ENCODE results near the gene MYOF.

MYOF gene

DNA sequence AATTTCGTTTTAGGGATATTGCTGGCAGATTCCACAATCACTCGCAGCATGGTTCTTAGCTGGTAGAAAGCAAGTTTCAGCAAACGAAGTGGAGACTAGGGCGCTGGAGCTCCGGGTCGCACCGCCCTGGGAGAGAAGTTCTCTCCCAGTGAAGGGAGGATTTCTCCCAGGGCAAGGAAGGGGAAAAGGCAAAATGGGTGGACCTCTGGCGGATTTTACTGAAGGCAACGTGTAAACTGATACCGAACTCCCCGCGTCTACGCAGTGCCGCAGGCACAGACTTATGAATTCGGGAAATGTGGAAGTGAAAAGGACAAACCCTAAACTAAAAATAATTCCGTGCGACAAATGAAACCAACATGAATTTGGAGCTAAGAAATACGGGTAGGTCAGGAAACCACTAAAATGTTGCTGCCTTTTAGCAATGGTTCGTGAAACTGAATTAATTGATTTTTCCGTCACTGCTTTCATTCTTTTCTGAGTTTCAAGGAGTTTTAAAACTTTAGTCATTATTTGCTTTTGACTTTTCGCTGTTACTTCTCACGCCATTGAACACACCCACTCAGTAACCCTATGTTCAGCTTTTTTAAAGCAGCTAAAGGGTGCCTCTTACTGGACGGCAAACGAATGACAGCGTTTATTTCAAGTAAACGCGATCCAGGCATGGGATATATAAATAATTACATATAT is at the start of gene MYOF:
Gene MYOF (minus strand): TSS at position 190 of the 690 bp plus-strand sequence. CDS start 140 bp downstream, at position 50.
- no peak for DNase-seq

- no peak for DNase-seq
Measured at GRCh38 chr10:93518531-93518930, 36.4 kb upstream of the MYOF start.

DNA sequence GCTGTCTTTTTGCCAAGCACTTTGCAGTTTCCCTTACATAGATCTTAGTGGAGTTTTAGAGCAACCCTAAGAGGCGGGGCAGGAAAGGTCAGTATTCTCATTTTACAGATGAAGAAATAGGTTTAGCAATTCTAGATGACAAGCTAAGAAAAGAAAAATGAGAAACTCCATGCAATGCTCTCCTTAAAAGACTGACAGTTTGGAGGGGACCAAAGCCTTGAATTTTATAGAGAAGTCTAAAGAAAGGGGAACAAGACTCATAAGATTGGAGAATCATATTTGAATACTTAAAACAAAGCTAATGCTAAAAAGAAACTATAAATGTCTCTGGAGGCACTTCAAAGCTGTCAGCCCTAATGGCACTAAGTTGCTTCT is 33.9 kb upstream of the MYOF start:
- no peak for DNase-seq

DNA sequence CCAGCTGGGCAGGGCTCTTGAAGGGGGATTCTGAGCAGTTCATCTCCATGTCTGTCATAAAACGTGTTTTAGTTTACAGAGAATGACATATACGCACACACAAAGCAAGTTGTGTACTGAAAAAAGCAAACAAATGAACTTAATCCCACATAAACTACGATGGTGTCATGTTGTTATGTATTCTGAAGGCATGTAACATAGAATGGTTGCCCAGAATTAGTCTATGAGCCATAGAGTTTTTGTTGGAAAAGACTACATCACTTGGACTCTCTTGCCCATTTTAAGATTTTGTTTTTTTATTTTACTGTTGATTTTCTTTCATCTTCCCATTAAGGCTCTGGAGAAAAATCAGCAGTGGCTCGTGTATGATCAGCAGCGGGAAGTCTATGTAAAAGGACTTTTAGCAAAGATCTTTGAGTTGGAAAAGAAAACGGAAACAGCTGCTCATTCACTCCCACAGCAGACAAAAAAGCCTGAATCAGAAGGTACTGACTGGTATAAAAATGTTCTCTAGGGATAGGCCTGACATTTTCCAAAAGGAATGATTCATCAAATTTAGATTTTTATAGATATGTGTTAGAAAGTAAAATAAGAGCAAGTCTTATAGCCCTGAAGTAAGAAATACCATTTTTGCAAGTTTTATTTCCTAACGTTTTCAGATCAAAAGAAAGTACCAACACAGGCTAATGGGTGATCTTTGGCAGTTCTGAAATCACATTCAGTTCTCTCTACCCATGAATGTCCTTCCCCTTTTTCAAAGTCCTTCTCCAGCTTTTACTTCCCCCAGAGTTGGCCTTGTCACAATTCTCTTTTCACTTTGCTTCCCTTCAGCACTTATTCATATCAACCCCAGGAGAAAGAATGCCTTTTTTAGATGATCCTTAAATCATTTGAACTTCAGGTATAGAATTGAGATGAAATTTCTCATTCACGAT is 33.2 kb upstream of the MYOF start:
- DNase-seq = no peak

- peak; percentile 28 for DNase-seq
Measured at GRCh38 chr10:93514521-93514920, 32.4 kb upstream of the MYOF start.

GRCh38 chr10:93513091-93513490 is 31.0 kb upstream of the MYOF start:
- no peak for DNase-seq

GRCh38 chr10:93512565-93512964 is 30.4 kb upstream of the MYOF start:
- no peak for DNase-seq

GRCh38 chr10:93509816-93510215 is 27.7 kb upstream of the MYOF start:
- DNase-seq = no peak

DNA sequence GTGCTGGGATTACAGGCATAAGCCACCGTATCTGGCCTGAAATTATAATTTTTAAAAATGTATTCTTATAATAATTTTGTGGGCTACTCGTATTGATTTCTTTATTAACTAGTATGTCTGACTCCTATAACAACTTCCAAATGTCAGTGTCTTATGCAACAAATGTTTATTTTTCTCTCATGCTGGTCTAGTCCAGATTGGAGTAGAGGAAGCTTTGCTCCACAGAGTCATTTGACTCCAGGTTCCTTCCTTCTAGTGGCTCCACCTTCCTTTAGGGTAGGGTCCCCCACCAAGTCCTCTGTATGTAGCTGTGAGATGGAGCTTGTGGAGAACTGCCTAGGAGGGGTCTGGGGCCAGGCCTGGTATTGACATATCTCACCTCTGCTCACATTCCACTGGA is 22.9 kb upstream of the MYOF start:
- no peak for DNase-seq

DNA sequence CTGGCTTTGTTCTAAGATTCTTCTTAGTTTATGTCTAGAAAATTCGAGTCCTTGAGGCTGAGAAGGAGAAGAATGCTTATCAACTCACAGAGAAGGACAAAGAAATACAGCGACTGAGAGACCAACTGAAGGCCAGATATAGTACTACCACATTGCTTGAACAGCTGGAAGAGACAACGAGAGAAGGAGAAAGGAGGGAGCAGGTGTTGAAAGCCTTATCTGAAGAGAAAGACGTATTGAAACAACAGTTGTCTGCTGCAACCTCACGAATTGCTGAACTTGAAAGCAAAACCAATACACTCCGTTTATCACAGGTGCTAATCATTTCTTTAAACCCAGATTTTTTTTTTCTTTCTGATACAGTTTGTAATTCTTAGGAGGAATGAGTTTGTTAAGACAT is 20.9 kb upstream of the MYOF start:
- no peak for DNase-seq

DNA sequence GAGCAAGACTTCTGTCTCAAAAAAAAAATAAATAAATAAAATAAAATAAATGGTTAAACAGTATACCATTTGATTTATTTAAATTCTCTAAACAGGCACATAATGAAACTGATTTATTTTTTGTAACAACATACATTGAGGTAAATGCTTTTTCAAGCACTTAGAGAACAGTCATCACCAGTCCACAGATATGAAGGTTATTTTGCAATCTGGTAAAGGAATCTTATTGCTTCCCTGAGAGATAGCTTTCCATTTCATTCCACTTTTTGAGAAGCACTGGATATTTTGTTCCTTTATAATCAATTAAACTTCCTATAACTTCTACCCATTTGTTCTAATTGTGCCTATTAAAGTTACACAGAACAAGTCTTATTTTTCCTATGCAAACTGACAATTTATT is 19.5 kb upstream of the MYOF start:
- DNase-seq = no peak

DNA sequence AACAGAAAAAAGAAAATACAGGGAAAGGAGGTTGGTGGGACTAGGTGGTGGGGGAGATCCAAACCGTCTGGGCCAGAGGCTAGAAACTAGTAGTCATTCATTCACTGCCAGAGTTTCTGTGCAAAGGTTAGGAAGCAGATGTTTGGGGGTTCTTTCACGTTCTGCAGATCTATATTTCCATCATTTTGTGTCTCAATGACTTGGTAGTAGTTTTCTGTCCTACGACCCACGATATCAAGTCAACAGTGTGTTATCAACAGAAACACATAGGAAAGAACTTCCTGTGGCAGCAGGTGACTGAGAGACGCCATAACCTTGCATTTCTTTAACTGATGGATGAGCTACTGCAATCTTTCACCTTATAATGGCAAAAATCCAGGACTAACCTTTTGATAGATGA is 16.0 kb upstream of the MYOF start:
- DNase-seq = no peak

DNA sequence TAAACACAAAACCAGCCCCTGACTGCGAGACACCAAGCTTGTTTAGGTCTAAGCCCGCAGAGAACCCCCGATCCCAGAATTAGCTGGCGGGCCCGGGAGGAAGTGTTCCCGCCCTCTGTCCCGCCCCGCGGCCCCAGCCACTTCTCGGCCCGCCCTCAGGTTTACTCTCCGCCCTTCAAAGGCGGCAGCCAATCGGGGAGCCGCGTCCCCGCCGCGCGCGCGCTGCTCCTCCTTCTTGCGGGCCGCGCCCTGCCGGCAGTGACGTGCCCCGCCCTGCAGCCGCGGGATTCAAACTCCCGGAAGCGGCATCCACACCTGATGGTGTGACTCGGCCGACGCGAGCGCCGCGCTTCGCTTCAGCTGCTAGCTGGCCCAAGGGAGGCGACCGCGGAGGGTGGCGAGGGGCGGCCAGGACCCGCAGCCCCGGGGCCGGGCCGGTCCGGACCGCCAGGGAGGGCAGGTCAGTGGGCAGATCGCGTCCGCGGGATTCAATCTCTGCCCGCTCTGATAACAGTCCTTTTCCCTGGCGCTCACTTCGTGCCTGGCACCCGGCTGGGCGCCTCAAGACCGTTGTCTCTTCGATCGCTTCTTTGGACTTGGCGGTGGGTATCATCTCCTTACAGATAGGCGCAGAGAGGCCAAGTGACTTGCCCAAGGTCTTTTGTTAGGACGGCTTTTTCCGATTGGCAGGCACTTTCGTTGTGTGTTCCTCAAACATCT is 14.3 kb upstream of the MYOF start, which contains the start of gene CEP55:
Gene CEP55 (plus strand): TSS at position 291 of the 720 bp plus-strand sequence. CDS start 3,440 bp downstream, outside the sequence.
- DNase-seq = peak; percentile 17

DNA sequence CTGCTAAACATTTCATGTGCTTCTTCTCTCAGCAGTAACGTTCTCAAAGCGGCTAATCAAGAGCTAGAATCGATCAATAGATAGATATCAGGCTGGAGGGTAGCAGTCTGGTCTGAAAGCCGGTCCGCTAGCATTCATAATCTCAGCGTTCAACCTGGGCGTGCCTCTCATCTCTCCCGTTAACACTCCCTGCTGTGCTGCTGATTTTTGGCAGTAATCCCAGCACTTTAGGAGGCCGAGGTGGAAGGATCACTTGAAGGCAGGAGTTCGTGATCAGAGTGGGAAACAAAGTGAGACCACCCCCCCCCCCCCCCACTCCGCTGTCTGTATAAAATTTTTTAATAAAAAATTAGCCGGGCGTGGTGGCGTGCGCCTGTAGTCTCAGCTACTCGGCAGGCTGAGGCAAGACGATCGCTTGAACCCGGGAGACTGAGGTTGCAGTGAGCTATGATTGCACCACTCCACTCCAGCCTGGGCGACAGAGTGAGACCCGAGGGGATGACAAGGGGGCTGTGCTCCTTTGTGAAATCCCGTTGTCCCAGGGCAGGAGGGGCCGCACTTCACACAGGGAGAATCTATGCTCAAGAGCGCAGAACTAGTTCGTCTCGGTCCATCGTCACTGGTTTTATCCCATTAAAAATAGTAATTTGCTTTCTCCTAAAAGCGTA is 13.7 kb upstream of the MYOF start:
- no peak for DNase-seq

DNA sequence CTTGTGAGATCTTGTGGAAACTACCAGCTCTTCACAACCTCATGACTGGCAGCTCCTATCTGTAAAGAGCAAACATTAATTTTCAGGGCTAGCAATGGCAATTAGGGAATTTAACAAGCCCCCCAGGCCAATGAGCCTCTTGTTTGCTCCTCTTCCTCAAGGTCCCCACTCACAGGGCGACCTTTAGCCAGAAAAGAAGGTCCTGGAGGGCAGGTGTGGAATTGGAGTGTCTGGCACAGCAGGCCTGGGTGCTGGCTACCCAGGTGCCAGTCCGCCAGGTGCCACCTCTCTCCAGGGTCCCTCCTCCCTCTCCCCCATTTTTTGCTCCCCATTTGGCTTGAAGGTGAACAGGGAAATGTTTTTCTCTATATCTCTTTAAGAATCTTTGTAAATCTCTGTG is 12.4 kb upstream of the MYOF start:
- DNase-seq = no peak

DNA sequence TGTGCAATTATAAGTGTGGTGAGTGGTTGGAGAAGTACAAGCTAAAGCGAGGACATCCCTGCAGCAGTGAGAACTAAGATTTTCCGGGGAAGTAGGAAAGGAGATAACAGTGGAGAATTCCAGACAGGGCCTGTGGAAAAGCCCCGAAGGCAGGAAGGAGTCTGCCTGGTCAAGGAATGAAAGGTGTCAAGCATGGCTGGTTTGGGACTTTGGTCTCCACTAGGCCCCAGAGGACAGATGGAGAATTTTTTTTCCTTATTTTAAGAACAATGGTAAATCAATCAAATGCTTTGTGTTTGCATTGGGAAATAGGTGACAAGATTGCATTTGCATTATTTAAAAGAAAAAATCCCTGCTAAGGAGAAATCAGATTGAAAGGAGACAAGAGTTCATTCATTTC is 11.0 kb upstream of the MYOF start:
- no peak for DNase-seq

- DNase-seq = no peak
Measured at GRCh38 chr10:93491602-93492121, 9.5 kb upstream of the MYOF start.

GRCh38 chr10:93488956-93489528 is 6.9 kb upstream of the MYOF start:
- no peak for DNase-seq

- DNase-seq = no peak
Measured at GRCh38 chr10:93485690-93486089, 3.6 kb upstream of the MYOF start.

DNA sequence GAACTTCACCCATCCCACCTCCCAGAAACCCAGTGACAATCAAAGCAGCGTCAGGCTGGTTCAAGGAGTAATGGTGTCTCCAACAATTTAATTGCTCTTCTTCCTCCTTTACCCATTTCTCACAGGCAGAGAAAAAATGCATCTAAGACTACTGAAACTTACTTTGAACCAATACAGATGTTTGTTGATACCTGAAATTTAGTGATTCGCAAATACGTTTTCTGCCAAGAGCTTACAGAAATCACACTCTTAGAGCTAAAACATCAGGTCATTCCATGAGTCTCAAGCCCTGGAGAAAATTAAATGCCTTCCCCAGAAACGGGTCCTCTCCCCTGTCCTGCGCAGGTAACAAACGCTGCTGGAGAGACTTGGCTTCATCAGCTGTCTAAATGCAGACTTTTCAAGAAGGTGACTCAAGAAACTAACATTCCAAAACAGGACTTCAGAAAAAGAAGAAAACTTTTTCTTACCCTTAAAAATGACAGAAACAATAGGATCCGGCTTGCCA is 443 bp downstream of the MYOF start:
- DNase-seq = no peak

DNA sequence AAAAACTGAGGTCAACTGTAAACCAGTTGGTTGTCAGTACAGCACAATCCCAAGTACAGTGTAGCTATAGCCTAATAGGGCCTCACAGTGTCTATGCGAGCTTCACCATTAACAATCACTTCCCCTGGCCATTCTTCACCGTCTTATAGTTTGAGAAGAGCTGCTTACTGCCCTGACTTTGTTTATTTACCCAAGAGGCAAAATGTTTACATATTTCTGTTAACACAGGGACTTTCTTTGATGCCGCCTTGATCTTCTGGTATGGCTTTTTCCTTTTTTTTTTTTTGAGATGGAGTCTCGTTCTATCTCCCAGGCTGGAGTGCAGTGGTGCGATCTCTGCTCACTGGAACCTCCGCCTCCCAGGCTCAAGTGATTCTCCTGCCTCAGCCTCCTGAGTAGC is 3.3 kb downstream of the MYOF start:
- DNase-seq = no peak

- no peak for DNase-seq
Measured at GRCh38 chr10:93476756-93477155, 5.4 kb downstream of the MYOF start.
